Activated naive CD4-positive, alpha-beta T cell treated with anti-CD3 and anti-CD28 coated beads for 36 hours (primary cell): Measurements from ENCODE around the gene IRAK1. TPM values are rescaled to one million over a fixed set of nuclear protein-coding genes. Genes with fewer than 3 reads are reported as not detected.

Experiments
- CTCF ChIA-PET: fragments of 350-600 bp; sonication (Branson Sonifier 250); formaldehyde crosslinking; loops from one replicate; lab custom pipeline; 2021; ENCODE audit warnings: antibody characterized with exemption; lab: Charles Lee
- DNase-seq: peaks from one replicate; pipeline ENCODE4 v3.0.0-alpha.2; 2020
- H3K27ac Mint-ChIP-seq: one replicate; pipeline ENCODE4 v1.8.0; 2021; ENCODE audit warnings: mild to moderate bottlenecking, mixed read lengths
- H3K27me3 Mint-ChIP-seq: one replicate; pipeline ENCODE4 v1.8.0; 2021; ENCODE audit warnings: low read depth, mixed read lengths
- H3K36me3 Mint-ChIP-seq: one replicate; pipeline ENCODE4 v1.8.0; 2021; ENCODE audit warnings: low read depth, mixed read lengths
- H3K4me1 Mint-ChIP-seq: one replicate; pipeline ENCODE4 v1.8.0; 2021; ENCODE audit warnings: low read depth, mixed read lengths
- H3K4me3 Mint-ChIP-seq: one replicate; pipeline ENCODE4 v1.8.0; 2021; ENCODE audit warnings: mild to moderate bottlenecking, moderate library complexity, mixed read lengths
- H3K9me3 Mint-ChIP-seq: one replicate; pipeline ENCODE4 v1.8.0; 2021; ENCODE audit warnings: mixed read lengths
- intact Hi-C: fragments of 100-400 bp; cut with micrococcal nuclease; formaldehyde crosslinking; loops from one replicate; pipeline ENCODE4 v1.15.1; 2023
- microRNA-seq: library from miRNA; unstranded; fragments of <30 nt; microRNA quantifications from one replicate; pipeline ENCODE4 v1.2.0, GENCODE V29; 2022; ENCODE audit warnings: borderline microRNAs expressed, borderline replicate concordance
- total RNA-seq, 2 experiments: library from RNA; stranded (reverse); gene quantifications; one replicate each; pipeline ENCODE4 v1.2.3, GENCODE V29; 2021

The IRAK1 gene
- total RNA-seq, 2 experiments from 2014 or later, result 77.2 to 82.6 TPM

DNA sequence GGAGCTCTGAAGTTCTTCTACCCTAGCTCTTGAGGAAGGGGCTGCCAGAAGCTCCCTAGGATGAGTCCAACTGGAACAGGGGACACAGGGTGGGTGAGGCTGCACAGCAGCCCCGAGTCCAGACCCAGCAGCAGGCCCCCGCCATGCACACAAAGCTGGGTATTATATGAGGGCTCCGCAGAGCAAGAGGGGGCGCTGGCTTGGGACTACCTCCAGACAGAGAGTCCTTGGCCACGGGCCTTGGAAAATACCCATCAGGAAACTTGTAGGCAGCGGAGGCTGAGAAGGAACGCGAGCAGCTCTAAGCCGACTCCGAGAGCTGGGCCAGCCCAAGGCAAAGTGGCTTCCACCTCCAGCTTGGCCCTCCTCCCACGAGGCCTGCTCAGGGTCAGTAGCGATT lies 56.2 kb downstream of the IRAK1 start:
- Mint-ChIP-seq H3K9me3 (no peaks in the 10 kb centered on the region), H3K4me3 (no peak overlapping the region), H3K36me3 (peaks cover 22% of the 10 kb centered on the region), H3K4me1 (peaks cover 28% of the 10 kb centered on the region), H3K27ac (no peak overlapping the region), H3K27me3 (no peaks in the 10 kb centered on the region)
- no peak for DNase-seq
- intact Hi-C loops, result no loop called here
- CTCF ChIA-PET, result no interaction called here

- intact Hi-C loops, result no loop called here
- Mint-ChIP-seq H3K9me3 (no peaks in the 10 kb centered on the region), H3K27me3 (no peaks in the 10 kb centered on the region), H3K4me3 (no peak overlapping the region), H3K4me1 (peaks cover 8% of the 10 kb centered on the region), H3K27ac (peak overlapping the region; percentile 46), H3K36me3 (peaks cover 15% of the 10 kb centered on the region)
- no peak for DNase-seq
- CTCF ChIA-PET, result interaction anchor here (1.0 kb wide), 1 partner anchor 11 kb away, joined by 3 read pairs; no protein-coding TSS in a partner anchor
Measured at GRCh38 chrX:153961292-153961691, 58.4 kb downstream of the IRAK1 start.

GRCh38 chrX:153960786-153961185 lies 58.9 kb downstream of the IRAK1 start:
- Mint-ChIP-seq H3K27me3 (no peaks in the 10 kb centered on the region), H3K4me3 (no peak overlapping the region), H3K27ac (peak overlapping the region; percentile 46), H3K9me3 (no peaks in the 10 kb centered on the region), H3K4me1 (peaks cover 4% of the 10 kb centered on the region), H3K36me3 (peaks cover 15% of the 10 kb centered on the region)
- CTCF ChIA-PET, result no interaction called here
- intact Hi-C loops, result no loop called here
- DNase-seq, result no peak

Small RNA genes within 50 kb of the gene (microRNA-seq; reads per million reads assigned to microRNA genes)
- gene MIR3202-1, result not detected
- not detected for gene MIR3202-2
- gene MIR718, result not detected

Other genes starting within 250 kb of the IRAK1 start
- gene SRPK3, start 238.9 kb downstream of the IRAK1 start, total RNA-seq, result not detected
- 10 to 100 TPM; 46.3 to 49.9 TPM for gene IDH3G, start 225.5 kb downstream of the IRAK1 start, total RNA-seq
- gene SSR4, start 225.2 kb downstream of the IRAK1 start, total RNA-seq, result 100 to 1,000 TPM; 148 to 152 TPM
- gene PDZD4, start 189.4 kb downstream of the IRAK1 start, total RNA-seq, result 1 to 10 TPM in 1 of 2 experiments, under 1 TPM in 1; 0.83 to 1.0 TPM
- under 1 TPM; 0.40 to 0.57 TPM for gene L1CAM, start 133.7 kb downstream of the IRAK1 start, total RNA-seq
- not detected for gene AVPR2, start 115.2 kb downstream of the IRAK1 start, total RNA-seq
- 100 to 1,000 TPM; 154 to 161 TPM for gene ARHGAP4, start 93.6 kb downstream of the IRAK1 start, total RNA-seq
- 100 to 1,000 TPM; 120 to 121 TPM for gene NAA10, start 84.9 kb downstream of the IRAK1 start, total RNA-seq
- gene RENBP, start 75.3 kb downstream of the IRAK1 start, total RNA-seq, result 10 to 100 TPM; 11.3 to 13.1 TPM
- gene HCFC1, start 48.1 kb downstream of the IRAK1 start, total RNA-seq, result 10 to 100 TPM; 85.0 to 86.1 TPM
- 1 to 10 TPM; 6.2 to 6.7 TPM for gene TMEM187, start 47.1 kb downstream of the IRAK1 start, total RNA-seq
- 10 to 100 TPM; 47.1 to 50.2 TPM for gene MECP2, start 77.8 kb upstream of the IRAK1 start, total RNA-seq
- not detected for gene OPN1LW, start 124.3 kb upstream of the IRAK1 start, total RNA-seq
- not detected for gene OPN1MW, start 162.7 kb upstream of the IRAK1 start, total RNA-seq
- not detected for gene OPN1MW2, start 199.9 kb upstream of the IRAK1 start, total RNA-seq
- gene OPN1MW3, start 237.7 kb upstream of the IRAK1 start, total RNA-seq, result not detected